HG03064 (cell line): ENCODE data around the gene GMCL2.

Source experiments
- ATAC-seq: cut with Tn5 transposase; IDR thresholded peaks from one replicate; pipeline ENCODE4 v1.9.1; 2021; ENCODE audit warnings: low read depth; ENCODE audit not compliant: unreplicated experiment

Gene GMCL2

GRCh38 chr5:178191661-178192060 is 4.5 kb upstream of the GMCL2 start:
- ATAC-seq, result no peak

DNA sequence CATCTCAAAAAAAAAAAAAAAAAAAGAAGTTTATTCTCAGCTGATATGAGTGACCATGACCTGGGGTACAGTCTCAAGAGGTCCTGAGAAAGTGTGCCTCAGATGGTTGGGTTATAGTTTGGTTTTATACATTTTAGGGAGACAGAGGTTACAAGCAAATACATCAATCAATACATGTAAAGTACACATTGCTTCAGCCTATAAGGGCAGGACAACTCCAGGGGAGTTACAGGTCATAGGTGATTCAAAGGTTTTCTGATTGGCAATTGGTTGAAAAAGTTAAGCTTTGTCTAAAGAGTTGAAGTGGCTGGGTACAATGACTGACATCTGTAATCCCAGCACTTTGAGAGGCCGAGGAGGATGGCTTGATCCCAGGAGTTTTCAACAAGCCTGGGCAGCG is 2.3 kb upstream of the GMCL2 start:
- ATAC-seq, result no peak

- no peak for ATAC-seq
Observed at GRCh38 chr5:178186427-178186826, 744 bp downstream of the GMCL2 start.

GRCh38 chr5:178182158-178182876 is 4.9 kb downstream of the GMCL2 start:
- no peak for ATAC-seq

- ATAC-seq, result no peak
Observed at GRCh38 chr5:178180141-178180863, 6.9 kb downstream of the GMCL2 start.

- no peak for ATAC-seq
Observed at GRCh38 chr5:178177569-178177968, 9.6 kb downstream of the GMCL2 start.

DNA sequence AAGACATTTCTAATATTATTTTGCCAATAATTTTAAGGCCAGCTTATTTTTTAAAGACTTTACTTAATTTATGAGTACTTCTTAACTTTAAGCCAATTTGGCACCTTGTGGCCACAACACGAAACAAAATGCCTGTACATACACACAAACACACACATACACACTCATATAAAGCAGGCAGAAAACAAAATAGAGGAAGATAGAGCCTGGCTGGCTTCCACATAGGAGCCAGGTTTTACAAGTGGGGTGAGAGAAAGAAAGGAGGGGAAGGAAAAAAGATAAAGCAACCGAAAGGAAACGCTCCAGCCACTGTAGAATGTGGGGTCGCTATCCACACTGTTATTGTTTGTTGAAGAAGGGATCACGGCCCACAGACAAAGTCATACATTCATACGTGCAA is 10.4 kb downstream of the GMCL2 start:
- no peak for ATAC-seq

GRCh38 chr5:178174456-178174855 is 12.7 kb downstream of the GMCL2 start:
- no peak for ATAC-seq

GRCh38 chr5:178170455-178170854 is 16.7 kb downstream of the GMCL2 start:
- ATAC-seq, result no peak

- ATAC-seq, result no peak
Observed at GRCh38 chr5:178165581-178165980, 21.6 kb downstream of the GMCL2 start.

GRCh38 chr5:178163772-178164735 is 23.1 kb downstream of the GMCL2 start:
- ATAC-seq, result peak; percentile 84

DNA sequence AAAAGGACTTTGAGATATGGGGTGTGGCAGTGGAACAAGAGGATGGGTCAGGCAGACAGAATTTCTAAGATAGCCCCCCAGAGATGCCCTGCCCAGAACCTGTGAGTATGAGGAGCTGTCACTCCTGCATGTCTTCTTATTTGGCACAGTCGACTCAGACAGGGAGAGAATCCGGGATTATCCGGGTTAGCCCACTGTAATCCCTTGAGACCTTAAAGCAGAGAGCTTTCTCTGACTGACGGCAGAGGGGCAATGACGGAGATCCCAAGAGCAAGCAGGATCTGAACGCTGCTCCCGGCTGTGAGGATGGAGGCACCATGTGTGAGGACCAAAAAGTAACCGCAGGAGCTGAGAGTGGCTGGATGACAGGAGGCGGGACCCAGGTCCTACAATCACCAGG is 24.7 kb downstream of the GMCL2 start:
- no peak for ATAC-seq

DNA sequence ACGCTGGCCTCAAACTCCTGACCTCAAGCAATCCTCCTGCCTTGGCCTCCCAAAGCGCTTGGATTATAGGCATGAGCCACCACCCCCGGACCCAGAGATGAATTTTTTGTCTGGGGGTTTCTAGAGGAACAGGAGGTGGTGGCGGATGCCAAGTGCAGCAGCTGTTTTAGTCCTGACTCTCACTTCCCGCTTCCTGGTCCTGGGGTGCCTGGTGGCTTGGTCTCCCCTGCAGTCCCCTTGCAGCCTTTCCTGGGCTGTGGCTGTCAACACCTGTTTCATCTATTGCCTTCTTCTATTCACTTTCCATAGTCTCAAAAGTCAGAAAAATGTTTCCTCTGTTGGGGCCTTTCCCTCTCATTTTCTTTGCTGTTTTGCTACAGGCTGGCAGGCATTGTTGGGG is 27.0 kb downstream of the GMCL2 start:
- no peak for ATAC-seq

DNA sequence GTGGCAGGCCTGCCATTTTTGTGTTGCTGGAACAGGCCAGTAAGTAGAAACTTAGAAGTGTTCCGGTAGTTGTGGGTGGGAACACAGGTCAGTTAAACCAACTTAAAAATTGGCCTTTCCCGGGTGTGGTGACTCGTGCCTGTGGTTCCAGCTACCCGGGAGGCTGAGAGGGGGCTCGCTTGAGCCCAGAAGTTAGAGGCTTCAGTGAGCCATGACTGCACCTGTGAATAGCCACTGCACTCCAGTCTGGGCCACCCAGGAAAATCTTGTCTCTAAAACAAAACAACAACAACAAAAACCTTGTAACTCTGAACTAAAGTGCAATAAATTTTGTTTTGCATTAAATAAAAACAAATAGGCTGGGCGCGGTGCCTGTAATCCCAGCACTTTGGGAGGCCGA is 32.1 kb downstream of the GMCL2 start:
- no peak for ATAC-seq

DNA sequence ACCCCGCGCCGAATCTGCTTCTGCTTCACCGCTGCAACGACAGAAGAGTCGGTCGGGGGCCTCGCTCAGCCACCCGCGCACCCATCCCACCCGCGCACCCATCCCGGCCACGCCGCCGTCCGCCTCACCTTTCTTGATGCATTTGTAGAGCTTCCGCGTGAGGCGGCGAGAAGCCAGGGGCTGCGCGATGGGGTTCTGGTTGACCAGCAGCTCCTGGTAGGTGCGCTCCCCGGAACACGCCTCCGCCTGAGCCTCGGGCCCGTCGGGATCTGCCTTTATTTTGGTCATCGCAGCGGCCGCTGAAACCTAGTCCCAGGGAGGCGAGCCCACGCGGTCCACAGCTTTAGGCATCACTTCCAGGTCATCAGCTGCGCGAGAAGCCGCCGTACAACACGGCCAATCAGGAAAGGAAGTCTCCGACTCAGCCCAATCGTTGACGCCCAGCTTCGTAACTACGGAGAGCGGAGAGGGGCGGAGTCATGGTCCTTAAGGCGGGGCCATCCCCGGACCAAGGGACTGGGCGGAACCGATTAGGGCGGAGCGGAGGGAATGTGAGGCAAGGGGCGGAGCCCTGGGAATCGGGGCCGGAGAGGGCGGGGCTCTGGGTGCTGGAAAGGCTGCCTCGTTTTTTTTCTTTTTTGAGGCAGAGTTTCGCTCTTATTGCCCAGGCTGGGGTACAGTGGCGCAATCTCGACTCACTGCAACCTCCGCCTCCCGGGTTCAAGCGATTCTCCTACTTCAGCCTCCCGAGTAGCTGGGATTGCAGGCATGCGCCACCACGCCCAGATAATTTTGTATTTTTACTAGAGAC is 33.4 kb downstream of the GMCL2 start, which contains the start of gene NHP2:
TSS of gene NHP2 (minus strand) at position 356 of the 811 bp plus-strand sequence. CDS start at position 288, 68 bp downstream.
- peak; percentile 98 for ATAC-seq

DNA sequence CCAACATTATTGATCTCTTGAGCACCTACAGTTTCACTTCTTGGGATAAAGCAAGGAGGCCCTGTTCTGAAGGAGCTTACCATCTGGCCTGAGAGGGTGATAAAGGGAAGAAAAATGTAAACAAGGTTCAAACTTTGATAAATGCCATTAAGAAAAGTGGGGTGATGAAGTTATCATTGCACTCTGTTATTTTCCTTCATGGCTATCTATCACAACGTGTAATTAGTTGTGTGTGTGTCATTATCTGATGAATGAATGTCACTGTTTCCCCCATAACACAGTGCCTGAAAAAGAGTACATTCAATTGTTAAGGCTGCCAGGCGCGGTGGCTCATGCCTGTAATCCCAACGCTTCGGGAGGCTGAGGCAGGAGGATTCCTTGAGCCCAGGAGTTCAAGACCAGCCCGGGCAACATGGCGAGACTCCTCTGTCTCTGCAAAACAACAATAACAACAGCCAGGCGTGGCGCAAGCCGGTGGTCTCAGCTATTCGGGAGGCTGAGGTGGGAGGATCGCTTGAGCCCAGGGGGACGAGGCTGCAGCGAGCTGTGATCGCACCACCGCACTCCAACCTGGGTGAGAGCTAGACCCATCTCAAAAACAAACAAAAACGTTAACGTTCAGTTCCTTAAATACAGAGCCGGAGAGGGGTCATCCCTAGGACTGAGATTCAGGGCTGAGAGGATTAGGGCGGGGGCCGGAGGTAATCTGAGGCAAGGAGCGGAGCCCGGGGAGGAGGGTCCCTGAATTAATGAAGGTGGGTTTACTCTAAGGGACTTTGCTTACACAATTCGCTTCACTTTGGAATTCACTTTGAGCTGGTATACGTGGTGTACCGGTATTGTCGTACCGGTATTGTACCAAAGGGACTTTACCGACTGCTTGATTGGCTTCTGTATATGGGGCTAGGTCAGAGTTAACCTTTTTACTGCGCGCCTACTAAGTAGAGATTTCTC is 34.4 kb downstream of the GMCL2 start:
- no peak for ATAC-seq

DNA sequence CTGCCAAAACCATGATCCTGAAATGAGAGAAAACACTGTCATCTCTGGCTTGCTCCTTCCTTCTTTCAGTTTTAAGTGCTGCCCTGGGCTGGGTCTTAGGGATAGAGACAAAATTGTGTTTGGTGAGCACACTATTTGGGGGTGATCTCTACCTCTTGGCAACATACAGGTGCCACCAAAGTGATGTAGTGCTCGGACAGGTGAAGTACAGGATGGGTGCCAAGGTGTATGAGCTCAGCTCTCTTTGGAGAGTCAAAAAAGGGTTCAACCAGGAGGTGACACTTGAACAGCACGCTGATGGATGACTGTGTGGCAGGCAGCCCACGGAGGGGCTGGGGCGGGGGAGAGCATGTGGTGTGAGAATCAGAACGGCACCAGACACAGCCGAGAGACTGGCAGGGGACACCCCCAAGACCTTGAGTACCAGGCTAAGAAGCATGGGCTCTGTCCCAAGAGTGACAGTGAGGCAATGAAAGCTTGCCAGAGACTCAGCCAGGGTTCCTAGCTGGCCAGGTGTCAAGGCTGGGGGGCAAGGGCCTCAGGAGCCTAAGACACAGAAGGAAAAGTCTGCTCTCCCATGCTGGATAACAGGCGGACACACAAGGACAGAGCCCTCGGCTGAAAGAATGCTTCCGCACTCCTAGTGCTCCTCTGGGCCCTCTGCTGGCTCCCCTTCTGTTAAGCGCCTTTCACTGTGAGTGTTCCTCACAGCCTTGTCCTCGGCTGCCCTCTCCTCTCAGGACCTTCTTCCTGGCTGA is 36.0 kb downstream of the GMCL2 start:
- ATAC-seq, result no peak

GRCh38 chr5:178149199-178149932 is 37.8 kb downstream of the GMCL2 start:
- no peak for ATAC-seq
